Middle frontal gyrus (tissue), 1 donor: Measurements from ENCODE around the gene COL4A1.
A peak's percentile ranks its signal among the peaks of the same experiment; 100 is the strongest.
"Not testable (repeated sequence)": the region's sequence is repeated elsewhere in the genome, so short reads cannot be mapped to it uniquely, and the experiment has no call there.

ENCODE experiments used
- DNase-seq: peaks from one replicate; pipeline ENCODE4 v3.0.0-alpha.2; 2015; ENCODE audit warnings: low spot score; ENCODE audit errors: extremely low spot score

Gene COL4A1

GRCh38 chr13:110119935-110120905, 186.7 kb downstream of the COL4A1 start:
- no peak for DNase-seq

- DNase-seq, result no peak
Measured at GRCh38 chr13:110118106-110118505, 188.9 kb downstream of the COL4A1 start.

GRCh38 chr13:110116072-110116487, 190.9 kb downstream of the COL4A1 start:
- DNase-seq, result no peak

GRCh38 chr13:110115591-110115990, 191.4 kb downstream of the COL4A1 start:
- DNase-seq, result no peak

- no peak for DNase-seq
Measured at GRCh38 chr13:110114316-110114715, 192.6 kb downstream of the COL4A1 start.

GRCh38 chr13:110113284-110113764, 193.6 kb downstream of the COL4A1 start:
- DNase-seq, result no peak

- DNase-seq, result not testable (repeated sequence)
Measured at GRCh38 chr13:110112379-110112778, 194.6 kb downstream of the COL4A1 start.

- no peak for DNase-seq
Measured at GRCh38 chr13:110110783-110111182, 196.2 kb downstream of the COL4A1 start.

GRCh38 chr13:110109910-110110309, 197.0 kb downstream of the COL4A1 start:
- DNase-seq, result no peak

GRCh38 chr13:110109140-110109783, 197.7 kb downstream of the COL4A1 start:
- DNase-seq, result no peak

- peak; percentile 36 for DNase-seq
Measured at GRCh38 chr13:110108348-110109139, 198.4 kb downstream of the COL4A1 start.

- no peak for DNase-seq
Measured at GRCh38 chr13:110107568-110108347, 199.2 kb downstream of the COL4A1 start.

- no peak for DNase-seq
Measured at GRCh38 chr13:110106726-110107125, 200.2 kb downstream of the COL4A1 start.

- no peak for DNase-seq
Measured at GRCh38 chr13:110105136-110105535, 201.8 kb downstream of the COL4A1 start.

GRCh38 chr13:110103534-110103933, 203.4 kb downstream of the COL4A1 start:
- no peak for DNase-seq

- DNase-seq, result no peak
Measured at GRCh38 chr13:110103026-110103425, 203.9 kb downstream of the COL4A1 start.

- DNase-seq, result no peak
Measured at GRCh38 chr13:110102053-110102452, 204.9 kb downstream of the COL4A1 start.

GRCh38 chr13:110099922-110100321, 207.0 kb downstream of the COL4A1 start:
- no peak for DNase-seq
